Lower lobe of right lung (tissue), 2 donors: ENCODE results near the gene PRPF4. TPM values are rescaled to one million over a fixed set of nuclear protein-coding genes. Genes with fewer than 3 reads are reported as not detected.

Source experiments
- ATAC-seq, 2 donors: fragments of 200-7000 bp; cut with Tn5 transposase; one replicate each; pipeline ENCODE4 v1.9.1; 2020 to 2022; ENCODE audit warnings: mild to moderate bottlenecking in 2 of 2, moderate library complexity in 2 of 2
- DNase-seq: peaks from one replicate; pipeline ENCODE4 v3.0.0-alpha.2; 2020
- H3K27ac ChIP-seq: fragments of 200-600 bp; one replicate; pipeline ENCODE4 v1.8.0; 2022
- H3K27me3 ChIP-seq: fragments of 200-600 bp; one replicate; pipeline ENCODE4 v1.8.0; 2022; ENCODE audit warnings: low read depth
- H3K36me3 ChIP-seq: fragments of 200-600 bp; one replicate; pipeline ENCODE4 v1.8.0; 2022; ENCODE audit warnings: mild to moderate bottlenecking
- H3K4me1 ChIP-seq: fragments of 200-600 bp; one replicate; pipeline ENCODE4 v1.8.0; 2022
- H3K4me3 ChIP-seq: fragments of 200-600 bp; one replicate; pipeline ENCODE4 v1.8.0; 2022; ENCODE audit warnings: mild to moderate bottlenecking
- H3K9me3 ChIP-seq: fragments of 200-600 bp; one replicate; pipeline ENCODE4 v1.8.0; 2022
- intact Hi-C: fragments of 100-400 bp; cut with DNase I; formaldehyde crosslinking; loops from one replicate; pipeline ENCODE4 v1.11.0; 2022
- total RNA-seq: library from RNA; stranded (reverse); fragmentation: NEBNext Ultra II Directional; extraction: Animal tissue kit (Norgen Biotek cat#: 25700); gene quantifications from one replicate; pipeline ENCODE4 v1.2.1, GENCODE V29; 2021
- TF ChIP-seq, protein P1 (sequence below): fragments of 200-600 bp; IDR thresholded peaks from one replicate; pipeline ENCODE4 v1.8.0; 2022; ENCODE audit warnings: antibody characterized with exemption, mild to moderate bottlenecking
- donor health status: DM: no; HTN: yes; CAD: no; lungs with severe emphysema.

PRPF4 gene
- total RNA-seq, 1 donor from 2014 or later: 12.6 TPM

DNA sequence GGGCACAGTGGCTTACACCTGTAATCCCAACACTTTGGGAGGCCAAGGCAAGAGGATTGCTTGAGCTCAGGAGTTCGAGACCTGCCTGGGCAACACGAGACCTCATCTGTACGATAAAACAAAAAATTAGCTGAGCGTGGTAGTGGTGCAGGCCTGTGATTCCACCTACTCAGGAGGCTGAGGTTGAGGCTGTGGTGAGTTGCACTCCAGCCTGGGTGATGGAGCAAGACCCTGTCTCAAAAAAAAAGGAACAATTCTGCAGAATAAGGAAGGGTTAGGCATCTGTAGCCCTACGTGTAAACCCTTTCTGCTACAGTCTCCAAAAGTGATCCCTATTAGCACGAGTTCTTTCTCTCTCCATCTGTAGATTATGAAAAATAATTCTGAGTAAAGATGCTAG, 20.0 kb upstream of the PRPF4 start:
- ATAC-seq: peak; percentile 71 to 83
- DNase-seq: peak; percentile 53
- intact Hi-C loops: no loop called here

DNA sequence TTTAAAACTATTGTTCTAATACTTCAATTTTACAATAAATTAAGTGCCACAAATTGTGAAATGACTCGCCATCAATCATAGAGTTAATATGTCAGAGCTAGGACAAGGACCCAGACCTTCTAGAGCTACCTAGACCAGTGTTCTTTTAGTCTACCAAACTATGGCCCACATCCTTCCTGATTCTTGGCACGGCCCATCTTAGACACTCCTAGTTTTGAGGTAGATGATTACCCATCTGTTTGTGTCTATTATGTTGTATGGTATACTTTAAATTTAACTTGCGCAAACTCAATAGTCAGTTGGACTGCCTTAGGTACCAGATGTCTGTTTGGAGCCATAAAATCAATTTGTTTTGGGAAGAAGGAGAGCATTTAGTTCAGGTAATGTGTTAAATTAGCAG, 17.6 kb upstream of the PRPF4 start:
- Histone ChIP-seq H3K9me3 (no peaks in the 10 kb centered on the region), H3K4me1 (no peaks in the 10 kb centered on the region), H3K4me3 (no peak overlapping the region), H3K27ac (no peak overlapping the region), H3K27me3 (no peaks in the 10 kb centered on the region), H3K36me3 (peaks cover 60% of the 10 kb centered on the region)
- DNase-seq (no peak), ATAC-seq (no peak)
- TF ChIP-seq, protein P1, sequence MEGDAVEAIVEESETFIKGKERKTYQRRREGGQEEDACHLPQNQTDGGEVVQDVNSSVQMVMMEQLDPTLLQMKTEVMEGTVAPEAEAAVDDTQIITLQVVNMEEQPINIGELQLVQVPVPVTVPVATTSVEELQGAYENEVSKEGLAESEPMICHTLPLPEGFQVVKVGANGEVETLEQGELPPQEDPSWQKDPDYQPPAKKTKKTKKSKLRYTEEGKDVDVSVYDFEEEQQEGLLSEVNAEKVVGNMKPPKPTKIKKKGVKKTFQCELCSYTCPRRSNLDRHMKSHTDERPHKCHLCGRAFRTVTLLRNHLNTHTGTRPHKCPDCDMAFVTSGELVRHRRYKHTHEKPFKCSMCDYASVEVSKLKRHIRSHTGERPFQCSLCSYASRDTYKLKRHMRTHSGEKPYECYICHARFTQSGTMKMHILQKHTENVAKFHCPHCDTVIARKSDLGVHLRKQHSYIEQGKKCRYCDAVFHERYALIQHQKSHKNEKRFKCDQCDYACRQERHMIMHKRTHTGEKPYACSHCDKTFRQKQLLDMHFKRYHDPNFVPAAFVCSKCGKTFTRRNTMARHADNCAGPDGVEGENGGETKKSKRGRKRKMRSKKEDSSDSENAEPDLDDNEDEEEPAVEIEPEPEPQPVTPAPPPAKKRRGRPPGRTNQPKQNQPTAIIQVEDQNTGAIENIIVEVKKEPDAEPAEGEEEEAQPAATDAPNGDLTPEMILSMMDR: no peak
- intact Hi-C loops: no loop called here

More for the DNA sequence above, 20.0 kb upstream of the PRPF4 start:
- no peaks in the 10 kb centered on the region for H3K27me3 ChIP-seq
- peaks cover 35% of the 10 kb centered on the region for H3K36me3 ChIP-seq
- H3K4me1 ChIP-seq: no peaks in the 10 kb centered on the region
- TF ChIP-seq, protein P1: no peak
- no peak overlapping the region for H3K4me3 ChIP-seq
- no peaks in the 10 kb centered on the region for H3K9me3 ChIP-seq
- no peak overlapping the region for H3K27ac ChIP-seq

DNA sequence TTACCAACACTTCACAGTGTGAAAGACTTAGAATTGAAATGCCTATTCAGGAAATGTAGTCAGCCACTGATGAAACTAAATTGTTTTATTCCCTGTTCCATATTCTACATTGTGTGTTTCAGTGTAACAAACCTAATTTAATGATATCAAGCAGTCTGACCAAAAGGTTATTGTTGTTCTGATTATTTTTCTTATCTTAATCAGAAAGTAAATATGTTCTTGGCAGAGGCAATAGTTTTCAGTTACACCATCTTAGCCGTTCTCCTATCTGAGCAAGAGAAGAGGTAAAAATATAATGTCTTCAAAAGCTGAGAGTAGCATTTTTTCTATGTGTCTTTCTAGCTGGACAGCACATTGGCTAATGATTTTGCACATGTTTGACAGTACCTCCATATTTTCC, 17.2 kb upstream of the PRPF4 start:
- ATAC-seq (no peak), DNase-seq (no peak)
- TF ChIP-seq, protein P1: no peak
- Histone ChIP-seq H3K9me3 (no peaks in the 10 kb centered on the region), H3K4me1 (no peaks in the 10 kb centered on the region), H3K27me3 (no peaks in the 10 kb centered on the region), H3K4me3 (no peak overlapping the region), H3K27ac (no peak overlapping the region), H3K36me3 (peaks cover 64% of the 10 kb centered on the region)
- intact Hi-C loops: no loop called here

DNA sequence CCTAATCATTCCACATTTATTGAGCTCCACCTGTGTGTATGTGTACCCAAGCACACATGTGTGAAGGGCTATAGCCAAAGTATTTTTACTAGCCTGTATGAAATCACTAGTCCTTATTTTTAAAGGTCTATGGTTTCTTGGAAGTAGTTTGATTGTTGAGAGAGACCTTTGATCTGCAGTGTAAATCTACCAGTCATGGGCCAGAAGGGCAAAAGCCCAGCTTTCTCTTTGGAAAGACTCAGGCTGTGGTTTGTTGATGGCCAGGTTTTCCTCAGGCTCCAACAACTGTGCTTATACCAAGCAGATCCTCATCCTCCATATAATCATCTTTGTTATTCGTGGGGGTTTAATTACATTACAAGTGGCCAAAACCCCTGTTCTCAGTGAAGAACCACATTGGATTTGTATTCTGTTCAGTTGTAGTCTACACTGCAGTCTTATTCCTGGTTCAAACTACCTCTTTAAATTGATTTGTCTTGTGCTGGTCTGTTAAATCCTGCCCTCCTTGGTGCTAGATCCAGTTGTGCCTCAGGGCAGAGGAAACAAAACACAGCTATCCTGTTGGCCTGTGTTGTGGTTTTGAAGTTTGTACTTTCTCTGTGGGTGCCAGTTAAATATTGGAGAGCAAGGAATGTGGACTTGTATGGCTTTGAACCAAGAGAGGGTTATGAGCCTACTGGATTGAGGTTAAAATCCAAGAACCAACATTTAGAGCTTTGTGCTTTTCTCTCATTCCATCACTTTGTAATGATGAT, 13.4 kb upstream of the PRPF4 start:
- TF ChIP-seq, protein P1: no peak
- no peak for DNase-seq
- Histone ChIP-seq H3K27ac (no peak overlapping the region), H3K9me3 (no peaks in the 10 kb centered on the region), H3K4me1 (no peaks in the 10 kb centered on the region), H3K4me3 (no peak overlapping the region), H3K27me3 (no peaks in the 10 kb centered on the region), H3K36me3 (peaks cover 82% of the 10 kb centered on the region)
- intact Hi-C loops: no loop called here
- ATAC-seq: no peak

DNA sequence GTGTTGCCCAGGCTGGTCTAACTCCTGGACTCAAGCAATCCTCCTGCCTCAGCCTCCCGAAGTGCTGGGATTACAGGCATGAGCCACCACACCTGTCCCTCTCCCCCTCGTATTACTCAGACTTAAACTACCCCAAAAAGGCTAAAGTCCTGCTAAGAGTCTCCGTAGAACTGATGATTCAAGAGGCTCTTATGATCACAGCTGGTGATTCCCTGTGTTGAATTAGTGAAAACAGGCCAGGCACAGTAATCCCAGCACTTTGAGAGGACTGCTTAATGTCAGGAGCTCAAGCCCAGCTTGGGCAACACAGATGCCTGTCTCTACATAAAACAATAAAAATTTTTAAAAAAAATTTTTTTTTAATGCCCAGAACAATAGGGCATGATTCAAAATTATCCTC, 9.3 kb upstream of the PRPF4 start:
- Histone ChIP-seq H3K36me3 (peaks cover 81% of the 10 kb centered on the region), H3K4me1 (no peaks in the 10 kb centered on the region), H3K27ac (no peak overlapping the region), H3K27me3 (no peaks in the 10 kb centered on the region), H3K9me3 (no peaks in the 10 kb centered on the region), H3K4me3 (no peak overlapping the region)
- intact Hi-C loops: no loop called here
- no peak for DNase-seq
- ATAC-seq: no peak
- TF ChIP-seq, protein P1: no peak
